Neural progenitor cell (in vitro differentiated cells): ENCODE measurements around the gene AGAP4. TPM values are rescaled to one million over a fixed set of nuclear protein-coding genes. Genes with fewer than 3 reads are reported as not detected.
"Not testable (repeated sequence)": the region's sequence is repeated elsewhere in the genome, so short reads cannot be mapped to it uniquely, and the experiment has no call there.

ENCODE experiments used
- DNase-seq: peaks from one replicate; pipeline ENCODE4 v3.0.0-alpha.2; 2016; ENCODE audit warnings: low spot score
- H2AFZ ChIP-seq: fragments of 200-600 bp; sonication (generic); replicated peaks from 2 replicates; pipeline ENCODE4 v1.6.1; 2016; ENCODE audit warnings: antibody characterized with exemption
- H3F3A ChIP-seq: fragments of 200-600 bp; sonication (generic); 2 replicates; pipeline ENCODE4 v1.6.1; 2016; ENCODE audit warnings: antibody characterized with exemption, low read depth
- H3K27ac ChIP-seq: fragments of 200-600 bp; sonication (generic); 2 replicates; pipeline ENCODE4 v1.5.1; 2016; ENCODE audit warnings: mild to moderate bottlenecking
- H3K27me3 ChIP-seq: fragments of 200-600 bp; sonication (generic); 2 replicates; pipeline ENCODE4 v1.6.1; 2016; ENCODE audit warnings: mild to moderate bottlenecking, moderate library complexity
- H3K36me3 ChIP-seq: fragments of 200-600 bp; sonication (generic); 2 replicates; pipeline ENCODE4 v1.5.1; 2016
- H3K4me1 ChIP-seq: fragments of 200-600 bp; sonication (generic); 2 replicates; pipeline ENCODE4 v1.6.1; 2016; ENCODE audit warnings: mixed run types
- H3K4me2 ChIP-seq: fragments of 200-600 bp; sonication (generic); 2 replicates; pipeline ENCODE4 v1.6.1; 2016
- H3K4me3 ChIP-seq: fragments of 200-600 bp; sonication (generic); 2 replicates; pipeline ENCODE4 v1.5.1; 2016
- H3K79me2 ChIP-seq: fragments of 200-600 bp; sonication (generic); 2 replicates; pipeline ENCODE4 v1.6.1; 2016; ENCODE audit warnings: low read depth
- H3K9ac ChIP-seq: fragments of 200-600 bp; sonication (generic); 2 replicates; pipeline ENCODE4 v1.6.1; 2016
- H3K9me3 ChIP-seq: fragments of 200-600 bp; sonication (generic); 2 replicates; pipeline ENCODE4 v1.5.1; 2016; ENCODE audit warnings: low read depth
- H4K20me1 ChIP-seq: fragments of 200-600 bp; sonication (generic); 2 replicates; pipeline ENCODE4 v1.6.1; 2016; ENCODE audit warnings: low read depth
- H3K27ac Mint-ChIP-seq: 3 replicates; pipeline ENCODE4 v1.8.0; 2021; ENCODE audit warnings: mixed read lengths
- H3K27me3 Mint-ChIP-seq: 2 replicates; pipeline ENCODE4 v1.8.0; 2022; ENCODE audit warnings: low read depth, mild to moderate bottlenecking, inconsistent platforms, moderate library complexity, mixed read lengths; ENCODE audit not compliant: insufficient read depth
- H3K36me3 Mint-ChIP-seq: 3 replicates; pipeline ENCODE4 v1.8.0; 2021; ENCODE audit warnings: mixed read lengths
- H3K4me1 Mint-ChIP-seq: 3 replicates; pipeline ENCODE4 v1.8.0; 2021; ENCODE audit warnings: mixed read lengths
- H3K4me3 Mint-ChIP-seq: 3 replicates; pipeline ENCODE4 v1.8.0; 2021; ENCODE audit warnings: mild to moderate bottlenecking, moderate library complexity, mixed read lengths
- H3K9me3 Mint-ChIP-seq: 3 replicates; pipeline ENCODE4 v1.8.0; 2020; ENCODE audit warnings: mixed read lengths
- total RNA-seq: library from RNA; depleted of rRNA; stranded (reverse); fragments of >200 nt; gene quantifications from 2 replicates; pipeline ENCODE4 v1.2.3, GENCODE V29; 2015; ENCODE audit warnings: low replicate concordance

AGAP4 gene
- total RNA-seq, 1 donor from 2014 or later: 17.9 TPM

DNA sequence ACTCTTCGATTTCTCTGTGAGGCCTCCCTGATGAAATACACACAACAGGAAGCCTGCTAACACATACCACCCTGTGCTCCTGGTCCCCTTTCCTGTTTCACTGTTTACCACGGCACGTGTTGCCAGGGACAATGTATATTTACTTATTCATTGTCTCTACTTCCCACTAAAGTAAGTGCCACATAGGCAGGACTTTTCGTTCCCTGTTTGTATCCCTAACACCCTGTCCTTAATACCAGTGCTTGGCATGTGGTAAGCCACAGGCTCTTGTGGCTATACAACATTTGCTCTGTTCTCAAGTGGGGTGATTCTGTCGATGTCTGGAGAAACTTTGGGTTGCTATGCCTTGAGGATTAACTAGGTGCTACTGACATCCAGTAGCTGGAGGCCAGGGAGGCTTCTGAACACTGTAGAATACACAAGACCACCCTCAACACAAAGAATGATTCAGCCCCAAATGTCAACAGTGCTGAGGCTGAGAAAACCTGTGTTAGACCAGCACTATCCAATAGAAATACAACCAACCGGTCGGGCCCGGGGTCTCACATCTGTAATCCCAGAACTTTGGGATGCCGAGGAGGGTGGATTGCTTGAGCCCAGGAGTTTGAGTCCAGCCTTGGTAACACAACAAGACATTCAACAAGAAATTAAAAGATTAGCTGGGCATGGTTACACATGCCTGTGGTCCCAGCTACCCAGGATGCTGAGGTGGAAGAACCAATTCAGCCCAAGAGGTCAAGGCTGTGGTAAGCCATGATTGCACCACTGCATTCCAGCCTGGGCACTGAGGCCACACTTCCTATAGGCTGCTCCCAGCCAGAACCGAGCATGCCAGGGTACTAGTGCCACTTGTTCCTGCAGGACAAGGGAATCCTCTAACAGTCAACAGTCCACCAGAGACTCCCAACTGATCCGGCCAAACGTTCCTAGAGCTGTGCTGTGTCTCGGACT, 44.0 kb downstream of the AGAP4 start:
- H3K36me3 Mint-ChIP-seq, H3K79me2 ChIP-seq, H3K4me3 Mint-ChIP-seq, H3K27me3 Mint-ChIP-seq, H2AFZ ChIP-seq, H3K4me3 ChIP-seq, H3K27ac ChIP-seq, H4K20me1 ChIP-seq, H3K36me3 ChIP-seq, H3K9me3 Mint-ChIP-seq, H3K27me3 ChIP-seq, H3K9me3 ChIP-seq, H3K27ac Mint-ChIP-seq, H3F3A ChIP-seq, H3K4me1 Mint-ChIP-seq, H3K4me2 ChIP-seq, H3K9ac ChIP-seq, DNase-seq, H3K4me1 ChIP-seq: not testable (repeated sequence)

DNA sequence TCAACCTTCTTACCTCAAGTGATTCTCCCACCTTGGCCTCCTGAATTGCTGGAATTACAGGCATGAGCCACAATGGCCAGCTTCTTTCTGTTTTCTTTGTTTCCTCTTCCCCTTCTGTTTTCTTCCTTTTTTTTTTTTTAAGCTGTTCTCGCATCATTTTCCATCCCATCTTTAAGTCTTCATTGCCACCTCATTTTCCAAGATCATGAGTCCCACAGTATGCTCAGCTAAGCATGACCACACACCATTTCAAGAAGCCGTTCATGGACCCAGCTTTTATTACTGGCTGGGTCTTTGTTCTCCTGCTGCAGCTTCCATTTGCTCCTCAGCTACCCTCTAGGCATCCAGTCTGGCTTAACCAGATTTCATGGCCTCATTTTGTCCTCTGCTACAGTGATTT, 52.5 kb downstream of the AGAP4 start:
- H2AFZ ChIP-seq, H3K4me3 Mint-ChIP-seq, H3K27ac ChIP-seq, H3K79me2 ChIP-seq, H3K4me1 ChIP-seq, H3K27ac Mint-ChIP-seq, H3K9ac ChIP-seq, H3K36me3 ChIP-seq, DNase-seq, H3K27me3 Mint-ChIP-seq, H3K4me1 Mint-ChIP-seq, H3K9me3 ChIP-seq, H4K20me1 ChIP-seq, H3K36me3 Mint-ChIP-seq, H3F3A ChIP-seq, H3K9me3 Mint-ChIP-seq, H3K4me3 ChIP-seq, H3K27me3 ChIP-seq, H3K4me2 ChIP-seq: not testable (repeated sequence)

DNA sequence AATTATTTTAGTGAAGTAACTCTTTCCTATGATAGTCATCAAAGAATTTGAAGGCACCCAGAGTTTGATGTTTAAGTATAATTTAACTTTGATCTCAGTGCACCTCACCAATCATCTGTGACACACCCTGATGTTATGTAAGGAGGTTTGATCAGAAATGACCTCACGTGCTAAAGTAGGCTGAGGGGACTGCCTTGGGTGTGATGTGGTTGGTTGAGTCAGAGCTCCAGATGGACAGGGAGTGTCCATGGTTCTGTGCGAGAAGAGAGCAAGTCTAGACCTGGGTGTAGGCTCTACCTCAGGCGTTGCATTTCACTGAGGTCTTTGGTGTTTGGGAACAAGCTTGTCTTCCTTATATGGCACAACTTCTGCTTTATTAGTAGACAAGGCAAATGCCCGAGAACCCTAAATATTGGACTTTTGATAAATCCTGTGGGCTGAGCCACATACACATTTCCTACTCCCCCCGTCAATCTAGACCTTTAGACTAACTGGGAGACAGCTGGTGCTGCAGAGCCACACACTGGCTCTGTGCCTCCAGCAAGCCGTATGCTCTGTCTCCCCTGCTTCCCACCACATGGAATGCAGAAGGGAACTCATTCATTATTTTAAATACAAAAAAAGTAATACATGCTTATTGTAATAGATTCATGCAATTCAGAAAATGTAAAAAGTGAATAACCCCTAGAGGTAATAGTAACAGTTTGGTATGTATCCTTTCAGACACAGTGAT, 56.4 kb downstream of the AGAP4 start:
- DNase-seq, H3K4me3 ChIP-seq, H3K4me3 Mint-ChIP-seq, H3K4me2 ChIP-seq, H3K9me3 ChIP-seq, H3K9me3 Mint-ChIP-seq, H3F3A ChIP-seq, H3K27me3 ChIP-seq, H3K9ac ChIP-seq, H3K27me3 Mint-ChIP-seq, H3K36me3 ChIP-seq, H3K27ac Mint-ChIP-seq, H3K4me1 ChIP-seq, H3K27ac ChIP-seq, H3K36me3 Mint-ChIP-seq, H4K20me1 ChIP-seq, H3K79me2 ChIP-seq, H2AFZ ChIP-seq, H3K4me1 Mint-ChIP-seq: not testable (repeated sequence)

DNA sequence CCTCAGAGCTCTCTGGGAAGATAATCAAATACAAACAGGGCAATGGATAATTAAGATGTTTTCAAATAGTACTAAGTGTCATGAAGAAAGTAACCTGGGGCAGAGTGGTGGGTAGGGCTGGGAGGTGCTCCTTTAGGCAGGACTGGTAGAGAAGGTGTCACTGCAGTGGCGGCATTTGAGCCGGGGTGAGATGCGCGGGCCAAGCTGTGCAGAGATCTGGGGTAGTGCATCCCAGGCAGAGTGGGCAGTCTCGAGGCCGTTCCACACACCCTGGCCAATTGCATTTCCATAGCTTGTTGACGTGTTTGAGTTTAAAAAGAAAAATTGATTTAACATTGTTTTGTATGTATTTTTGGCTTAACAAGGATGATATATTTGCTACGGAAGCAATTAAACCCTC, 57.3 kb downstream of the AGAP4 start:
- not testable (repeated sequence) for H3K36me3 ChIP-seq, H4K20me1 ChIP-seq, DNase-seq, H3K27me3 ChIP-seq, H3K9me3 Mint-ChIP-seq, H2AFZ ChIP-seq, H3K36me3 Mint-ChIP-seq, H3K4me3 Mint-ChIP-seq, H3K27ac ChIP-seq, H3F3A ChIP-seq, H3K27me3 Mint-ChIP-seq, H3K79me2 ChIP-seq, H3K4me1 Mint-ChIP-seq, H3K9me3 ChIP-seq, H3K4me1 ChIP-seq, H3K4me2 ChIP-seq, H3K27ac Mint-ChIP-seq, H3K4me3 ChIP-seq, H3K9ac ChIP-seq

DNA sequence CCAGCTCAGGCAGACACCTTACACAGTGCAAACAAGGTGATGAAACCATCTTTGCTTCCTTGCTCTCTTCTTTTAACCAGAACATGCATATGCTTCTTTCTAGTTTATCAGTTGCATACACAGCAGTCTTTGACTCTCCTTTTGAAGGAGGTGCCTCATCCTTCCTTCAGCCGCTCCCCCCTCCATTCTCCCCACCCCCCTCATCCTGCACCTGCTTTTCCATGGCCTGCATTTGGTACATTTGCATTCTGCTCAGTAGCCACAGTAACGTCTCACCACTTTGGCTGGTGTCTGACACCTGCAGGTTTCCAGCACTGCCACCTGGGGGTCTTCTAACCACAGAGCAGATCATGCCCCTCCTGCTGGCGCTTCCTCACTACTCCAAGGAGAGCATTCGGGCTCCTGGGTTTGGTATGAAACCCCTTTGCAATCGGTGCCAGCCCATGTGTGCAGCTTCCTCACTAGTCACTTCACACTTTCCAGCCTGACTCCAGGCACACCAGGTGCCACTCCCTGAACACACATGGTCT, 60.0 kb downstream of the AGAP4 start:
- not testable (repeated sequence) for H3K4me2 ChIP-seq, H3K36me3 ChIP-seq, H4K20me1 ChIP-seq, H3K27ac ChIP-seq, H3K36me3 Mint-ChIP-seq, H3K27ac Mint-ChIP-seq, H3K4me1 Mint-ChIP-seq, H2AFZ ChIP-seq, H3K79me2 ChIP-seq, H3K4me1 ChIP-seq, H3K9me3 ChIP-seq, H3F3A ChIP-seq, H3K27me3 ChIP-seq, H3K4me3 ChIP-seq, H3K9me3 Mint-ChIP-seq, H3K27me3 Mint-ChIP-seq, DNase-seq, H3K4me3 Mint-ChIP-seq, H3K9ac ChIP-seq

DNA sequence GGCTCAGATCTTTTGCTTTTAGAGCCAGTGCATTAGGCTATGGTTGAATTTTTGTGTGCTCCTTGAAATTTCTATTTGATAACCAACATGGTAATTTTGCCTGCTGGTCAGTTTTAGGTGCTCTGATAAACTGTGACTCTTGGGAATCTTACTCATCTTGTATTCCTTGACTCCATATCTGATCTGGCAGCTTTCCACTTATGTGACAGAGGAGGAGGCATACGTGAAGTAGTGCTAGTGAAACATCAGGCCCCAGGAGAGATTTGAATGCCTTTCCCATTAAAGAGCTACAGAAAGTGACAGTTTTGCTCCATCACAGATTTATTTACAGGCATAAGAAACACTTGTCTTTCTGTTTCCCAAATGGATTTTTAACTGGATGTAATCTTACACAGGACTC, 61.1 kb downstream of the AGAP4 start:
- not testable (repeated sequence) for H3K4me1 ChIP-seq, H3K9ac ChIP-seq, H3K4me3 Mint-ChIP-seq, H3K27ac ChIP-seq, H3K27me3 ChIP-seq, H2AFZ ChIP-seq, H3K27me3 Mint-ChIP-seq, H3K4me1 Mint-ChIP-seq, H3K27ac Mint-ChIP-seq, H3K9me3 ChIP-seq, DNase-seq, H3K36me3 ChIP-seq, H4K20me1 ChIP-seq, H3K36me3 Mint-ChIP-seq, H3K79me2 ChIP-seq, H3K9me3 Mint-ChIP-seq, H3K4me2 ChIP-seq, H3K4me3 ChIP-seq, H3F3A ChIP-seq
